Caco-2 (cell line): ENCODE measurements around the gene SIRPB2. TPM values are rescaled to one million over a fixed set of nuclear protein-coding genes. Genes with fewer than 3 reads are reported as not detected.

Source experiments
- BruUV-seq: library from RNA; stranded (reverse); fragments of 400-500 nt; replicated peaks from 2 replicates; lab custom pipeline; 2021; lab: Mats Ljungman, UMichigan
- CTCF ChIA-PET: fragments of 300-600 bp; sonication (Branson Sonifier 250); formaldehyde crosslinking; loops from one replicate; lab custom pipeline; 2022; ENCODE audit warnings: antibody characterized with exemption; lab: Charles Lee
- POLR2A ChIA-PET: fragments of 300-600 bp; sonication (Branson Sonifier 250); formaldehyde crosslinking; loops from one replicate; lab custom pipeline; 2022; ENCODE audit warnings: antibody characterized with exemption; lab: Charles Lee
- DNase-seq, 2 experiments: peaks; one replicate each; pipeline versions ENCODE4 v3.0.0 to v3.0.0-alpha.2; 2020 to 2022
- H3K27me3 ChIP-seq: replicated peaks from 2 replicates; pipeline ENCODE4 v1.6.0; 2011; ENCODE audit warnings: low read length; ENCODE audit not compliant: control insufficient read depth, insufficient read depth
- H3K36me3 ChIP-seq: 2 replicates; pipeline ENCODE4 v1.5.1; 2011; ENCODE audit warnings: low read length; ENCODE audit not compliant: control insufficient read depth, insufficient read depth
- H3K4me1 ChIP-seq: fragments of 250-450 bp; sonication (Bioruptor Pico); 2 replicates; pipeline ENCODE4 v1.5.1; 2020; ENCODE audit warnings: mild to moderate bottlenecking
- H3K4me3 ChIP-seq: 2 replicates; pipeline ENCODE4 v1.5.1; 2011; ENCODE audit warnings: low read depth, mild to moderate bottlenecking, control low read depth, low read length
- H3K9me3 ChIP-seq: fragments of 250-450 bp; sonication (Bioruptor Pico); 2 replicates; pipeline ENCODE4 v1.5.1; 2020; ENCODE audit warnings: mild to moderate bottlenecking, moderate library complexity
- H3K27ac Mint-ChIP-seq: one replicate; pipeline ENCODE4 v1.8.0; 2022; ENCODE audit warnings: mixed read lengths; ENCODE audit not compliant: unreplicated experiment
- H3K27me3 Mint-ChIP-seq: one replicate; pipeline ENCODE4 v1.8.0; 2022; ENCODE audit warnings: mixed read lengths; ENCODE audit not compliant: insufficient read depth, unreplicated experiment
- H3K36me3 Mint-ChIP-seq: one replicate; pipeline ENCODE4 v1.8.0; 2022; ENCODE audit warnings: mild to moderate bottlenecking, mixed read lengths; ENCODE audit not compliant: insufficient read depth, unreplicated experiment
- H3K4me1 Mint-ChIP-seq: one replicate; pipeline ENCODE4 v1.8.0; 2022; ENCODE audit warnings: low read depth, mixed read lengths; ENCODE audit not compliant: unreplicated experiment
- H3K4me3 Mint-ChIP-seq: one replicate; pipeline ENCODE4 v1.8.0; 2022; ENCODE audit warnings: mild to moderate bottlenecking, moderate library complexity, mixed read lengths; ENCODE audit not compliant: unreplicated experiment
- H3K9me3 Mint-ChIP-seq: one replicate; pipeline ENCODE4 v1.8.0; 2022; ENCODE audit warnings: mixed read lengths; ENCODE audit not compliant: unreplicated experiment
- intact Hi-C: fragments of 100-400 bp; cut with micrococcal nuclease; formaldehyde crosslinking; loops from one replicate; pipeline ENCODE4 v1.10.0; 2022; ENCODE audit not compliant: unreplicated experiment
- total RNA-seq: library from RNA; stranded (reverse); gene quantifications from 2 replicates; pipeline ENCODE4 v1.2.3, GENCODE V29; 2022
- TF ChIP-seq, protein P1 (sequence below), 2 experiments: fragments of 200-600 bp in 1 of 2; IDR thresholded peaks; 1 replicate in 1 of 2; 2 replicates in 1 of 2; pipeline versions ENCODE4 v1.5.1 to v1.8.0; 2011 to 2022; ENCODE audit warnings: antibody characterized with exemption in 1 of 2, control low read depth in 1 of 2, inconsistent platforms in 1 of 2, low read depth in 1 of 2, low read length in 1 of 2, mild to moderate bottlenecking in 1 of 2, moderate library complexity in 1 of 2; ENCODE audit not compliant: insufficient read depth in 1 of 2, severe bottlenecking in 1 of 2, unreplicated experiment in 1 of 2

The SIRPB2 gene
- total RNA-seq, 1 experiment from 2014 or later: not detected

DNA sequence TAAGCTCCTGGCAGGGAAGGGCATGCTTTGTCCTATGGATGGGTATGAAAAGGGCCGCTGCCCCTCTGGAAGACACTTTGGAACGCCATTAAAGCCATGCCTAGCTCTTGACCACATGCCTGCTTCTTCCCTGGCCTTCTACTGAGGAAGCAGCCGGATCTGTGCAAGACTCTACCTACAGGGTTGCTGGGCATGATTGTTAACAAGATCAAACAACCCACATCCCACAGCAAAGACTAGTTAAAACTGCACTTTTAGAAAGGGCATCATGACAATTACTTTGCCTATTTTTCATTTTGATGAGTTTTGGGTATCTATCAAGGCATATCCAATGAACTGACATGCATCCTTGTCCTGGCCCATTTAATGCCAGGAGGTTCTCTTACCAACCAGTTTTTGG, 50.1 kb downstream of the SIRPB2 start:
- TF ChIP-seq, protein P1, sequence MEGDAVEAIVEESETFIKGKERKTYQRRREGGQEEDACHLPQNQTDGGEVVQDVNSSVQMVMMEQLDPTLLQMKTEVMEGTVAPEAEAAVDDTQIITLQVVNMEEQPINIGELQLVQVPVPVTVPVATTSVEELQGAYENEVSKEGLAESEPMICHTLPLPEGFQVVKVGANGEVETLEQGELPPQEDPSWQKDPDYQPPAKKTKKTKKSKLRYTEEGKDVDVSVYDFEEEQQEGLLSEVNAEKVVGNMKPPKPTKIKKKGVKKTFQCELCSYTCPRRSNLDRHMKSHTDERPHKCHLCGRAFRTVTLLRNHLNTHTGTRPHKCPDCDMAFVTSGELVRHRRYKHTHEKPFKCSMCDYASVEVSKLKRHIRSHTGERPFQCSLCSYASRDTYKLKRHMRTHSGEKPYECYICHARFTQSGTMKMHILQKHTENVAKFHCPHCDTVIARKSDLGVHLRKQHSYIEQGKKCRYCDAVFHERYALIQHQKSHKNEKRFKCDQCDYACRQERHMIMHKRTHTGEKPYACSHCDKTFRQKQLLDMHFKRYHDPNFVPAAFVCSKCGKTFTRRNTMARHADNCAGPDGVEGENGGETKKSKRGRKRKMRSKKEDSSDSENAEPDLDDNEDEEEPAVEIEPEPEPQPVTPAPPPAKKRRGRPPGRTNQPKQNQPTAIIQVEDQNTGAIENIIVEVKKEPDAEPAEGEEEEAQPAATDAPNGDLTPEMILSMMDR (IDR thresholded peaks at IDR 0.05; ENCODE audit: insufficient read depth in 1 of 2, low read depth in 1 of 2, low read length in 1 of 2, severe bottlenecking in 1 of 2, unreplicated experiment in 1 of 2): no peak
- no peaks in the 10 kb centered on the region for H3K4me1 Mint-ChIP-seq
- no peak overlapping the region for H3K4me3 Mint-ChIP-seq
- no peaks in the 10 kb centered on the region for H3K4me1 ChIP-seq
- intact Hi-C loops: no loop called here
- no peaks in the 10 kb centered on the region for H3K9me3 ChIP-seq
- CTCF ChIA-PET: no interaction called here
- no peak for DNase-seq
- BruUV-seq: no TSS peak
- H3K27me3 ChIP-seq: no peaks in the 10 kb centered on the region
- H3K36me3 Mint-ChIP-seq: peaks cover 24% of the 10 kb centered on the region
- POLR2A ChIA-PET: interaction anchor here (0.7 to 0.8 kb wide), 2 partner anchors 102 to 115 kb away, joined by 4 read pairs; no protein-coding TSS in a partner anchor
- H3K36me3 ChIP-seq: no peaks in the 10 kb centered on the region; the same call in 1 of the 2 replicates
- no peak overlapping the region for H3K4me3 ChIP-seq
- H3K27ac Mint-ChIP-seq: no peak overlapping the region
- no peaks in the 10 kb centered on the region for H3K9me3 Mint-ChIP-seq
- H3K27me3 Mint-ChIP-seq: no peaks in the 10 kb centered on the region

GRCh38 chr20:1440024-1440423, 51.2 kb downstream of the SIRPB2 start:
- intact Hi-C loops: no loop called here
- no peaks in the 10 kb centered on the region for H3K9me3 ChIP-seq
- H3K4me3 Mint-ChIP-seq: no peak overlapping the region
- ChIA-PET CTCF (no interaction called here), POLR2A (no interaction called here)
- no peaks in the 10 kb centered on the region for H3K4me1 Mint-ChIP-seq
- TF ChIP-seq, protein P1 (IDR thresholded peaks at IDR 0.05; ENCODE audit: insufficient read depth in 1 of 2, low read depth in 1 of 2, low read length in 1 of 2, severe bottlenecking in 1 of 2, unreplicated experiment in 1 of 2): peak; percentile 36 to 73
- no peaks in the 10 kb centered on the region for H3K27me3 ChIP-seq
- H3K4me1 ChIP-seq: no peaks in the 10 kb centered on the region
- no TSS peak for BruUV-seq
- peaks cover 21% of the 10 kb centered on the region for H3K36me3 Mint-ChIP-seq
- no peaks in the 10 kb centered on the region for H3K9me3 Mint-ChIP-seq
- no peaks in the 10 kb centered on the region; the same call in 1 of the 2 replicates for H3K36me3 ChIP-seq
- peak in 1 of 2 experiments; percentile 58 for DNase-seq
- no peak overlapping the region for H3K4me3 ChIP-seq
- no peak overlapping the region for H3K27ac Mint-ChIP-seq
- no peaks in the 10 kb centered on the region for H3K27me3 Mint-ChIP-seq

- H3K27me3 ChIP-seq: no peaks in the 10 kb centered on the region
- H3K4me1 ChIP-seq: no peaks in the 10 kb centered on the region
- no TSS peak for BruUV-seq
- H3K9me3 Mint-ChIP-seq: no peaks in the 10 kb centered on the region
- intact Hi-C loops: loop anchor here (5.0 kb wide), 1 partner anchor 34 kb away; no protein-coding TSS in a partner anchor
- no peak overlapping the region for H3K4me3 ChIP-seq
- no peaks in the 10 kb centered on the region for H3K4me1 Mint-ChIP-seq
- no peaks in the 10 kb centered on the region for H3K36me3 ChIP-seq
- H3K4me3 Mint-ChIP-seq: no peak overlapping the region
- no peaks in the 10 kb centered on the region for H3K9me3 ChIP-seq
- no peaks in the 10 kb centered on the region for H3K27me3 Mint-ChIP-seq
- TF ChIP-seq, protein P1 (IDR thresholded peaks at IDR 0.05; ENCODE audit: insufficient read depth in 1 of 2, low read depth in 1 of 2, low read length in 1 of 2, severe bottlenecking in 1 of 2, unreplicated experiment in 1 of 2): no peak
- CTCF ChIA-PET: interaction anchor here (0.6 to 2.1 kb wide), 6 partner anchors 28 to 125 kb away, joined by 3 to 7 read pairs (median 4); partner anchors contain the start of genes FKBP1A and NSFL1C
- peaks cover 6% of the 10 kb centered on the region for H3K36me3 Mint-ChIP-seq
- DNase-seq: no peak
- POLR2A ChIA-PET: no interaction called here
- H3K27ac Mint-ChIP-seq: no peak overlapping the region
Measured at GRCh38 chr20:1438361-1438760, 52.9 kb downstream of the SIRPB2 start.
